Measurements from ENCODE around the gene TMEM80.
A peak's percentile ranks its signal among the peaks of the same experiment; 100 is the strongest.
"Not testable (repeated sequence)": the region's sequence is repeated elsewhere in the genome, so short reads cannot be mapped to it uniquely, and the experiment has no call there.

Gene TMEM80

GRCh38 chr11:721247-721740, 25.7 kb downstream of the TMEM80 start:
- DNase-seq (ENCODE audit: low read depth), result no peak

GRCh38 chr11:721741-722345, 26.2 kb downstream of the TMEM80 start:
- no peak for DNase-seq (ENCODE audit: low read depth)

GRCh38 chr11:722346-722811, 26.8 kb downstream of the TMEM80 start:
- no peak for DNase-seq (ENCODE audit: low read depth)

GRCh38 chr11:723120-723883, 27.7 kb downstream of the TMEM80 start:
- DNase-seq (ENCODE audit: low read depth), result peak; percentile 42

- DNase-seq (ENCODE audit: low read depth), result no peak
These were observed 28.6 kb downstream of the TMEM80 start for GRCh38 chr11:724049-724777.

- no peak for DNase-seq (ENCODE audit: low read depth)
These were observed 29.3 kb downstream of the TMEM80 start for GRCh38 chr11:724778-725386.

- DNase-seq (ENCODE audit: low read depth), result no peak
These were observed 30.1 kb downstream of the TMEM80 start for GRCh38 chr11:725624-726202.

GRCh38 chr11:726278-727220, 30.9 kb downstream of the TMEM80 start:
- DNase-seq (ENCODE audit: low read depth), result no peak

- DNase-seq (ENCODE audit: low read depth), result no peak
These were observed 31.7 kb downstream of the TMEM80 start for GRCh38 chr11:727281-727701.

GRCh38 chr11:727859-728748, 32.5 kb downstream of the TMEM80 start:
- peak; percentile 64 for DNase-seq (ENCODE audit: low read depth)

GRCh38 chr11:728901-729491, 33.4 kb downstream of the TMEM80 start:
- DNase-seq (ENCODE audit: low read depth), result no peak

GRCh38 chr11:729492-730074, 34.0 kb downstream of the TMEM80 start:
- DNase-seq (ENCODE audit: low read depth), result no peak

- DNase-seq (ENCODE audit: low read depth), result no peak
These were observed 37.5 kb downstream of the TMEM80 start for GRCh38 chr11:733072-733471.

- not testable (repeated sequence) for DNase-seq (ENCODE audit: low read depth)
These were observed 38.9 kb downstream of the TMEM80 start for GRCh38 chr11:734541-734940.

GRCh38 chr11:737366-737765, 41.8 kb downstream of the TMEM80 start:
- no peak for DNase-seq (ENCODE audit: low read depth)

GRCh38 chr11:737899-738298, 42.3 kb downstream of the TMEM80 start:
- DNase-seq (ENCODE audit: low read depth), result not testable (repeated sequence)

GRCh38 chr11:742156-742546, 46.5 kb downstream of the TMEM80 start:
- no peak for DNase-seq (ENCODE audit: low read depth)

- DNase-seq (ENCODE audit: low read depth), result no peak
These were observed 47.1 kb downstream of the TMEM80 start for GRCh38 chr11:742571-743201.
